ENCODE data around the gene NUP188. TPM values are rescaled to one million over a fixed set of nuclear protein-coding genes. Genes with fewer than 3 reads are reported as not detected.

Gene NUP188
- total RNA-seq, 1 experiment from 2014 or later, result 52.0 TPM

- peaks cover 18% of the 10 kb centered on the region for H3K36me3 ChIP-seq (ENCODE audit: low read depth, low read length)
- H3K4me3 ChIP-seq (ENCODE audit: low read length), result no peak overlapping the region
- no TSS peak for BruUV-seq (replicated peaks)
- no peak for ATAC-seq
- POLR2A ChIA-PET (ENCODE audit: unreplicated experiment), result no interaction called here
- H3F3A ChIP-seq (ENCODE audit: low read length, unreplicated experiment), result no peaks in the 10 kb centered on the region
- H3K9me3 ChIP-seq (ENCODE audit: low read length), result no peaks in the 10 kb centered on the region
- H3K9me2 ChIP-seq (replicated peaks; ENCODE audit: low read length), result no peaks in the 10 kb centered on the region
- DNase-seq, result no peak
- H3K27me3 ChIP-seq (ENCODE audit: low read length), result no peaks in the 10 kb centered on the region
- no peak overlapping the region for H3K9ac ChIP-seq (ENCODE audit: low read length)
- no peaks in the 10 kb centered on the region for H4K20me1 ChIP-seq (ENCODE audit: low read length)
- TF ChIP-seq EZH2 (IDR thresholded peaks at IDR 0.05; ENCODE audit: low read length, unreplicated experiment), result no peak
- no peak for TF ChIP-seq CTCF (conservative IDR thresholded peaks at IDR 0.05; ENCODE audit: low read depth, low read length)
- TF ChIP-seq EZH2phosphoT487 (IDR thresholded peaks at IDR 0.05; ENCODE audit: borderline replicate concordance, low read length), result no peak
- no peak overlapping the region for H3K27ac ChIP-seq (ENCODE audit: low read length)
- H3K79me2 ChIP-seq (ENCODE audit: low read length), result no peaks in the 10 kb centered on the region
- no peaks in the 10 kb centered on the region for H3K4me1 ChIP-seq (ENCODE audit: insufficient read depth, low read length)
- H3K4me2 ChIP-seq (ENCODE audit: low read length), result no peak overlapping the region
- intact Hi-C loops (cut with micrococcal nuclease), result no loop called here
- CTCF ChIA-PET, result no interaction called here
- no peak overlapping the region for H2AFZ ChIP-seq (ENCODE audit: low read length)
Measured at GRCh38 chr9:128998462-128998861, 51.0 kb downstream of the NUP188 start.

- no peak overlapping the region for H3K4me3 ChIP-seq (ENCODE audit: low read length)
- H3K36me3 ChIP-seq (ENCODE audit: low read depth, low read length), result peaks cover 8% of the 10 kb centered on the region; the same call in 1 of the 2 replicates
- no peaks in the 10 kb centered on the region for H3K27me3 ChIP-seq (ENCODE audit: low read length)
- H3K4me1 ChIP-seq (ENCODE audit: insufficient read depth, low read length), result no peaks in the 10 kb centered on the region
- intact Hi-C loops (cut with micrococcal nuclease), result no loop called here
- CTCF ChIA-PET, result no interaction called here
- H3K79me2 ChIP-seq (ENCODE audit: low read length), result no peaks in the 10 kb centered on the region
- H3K9me2 ChIP-seq (replicated peaks; ENCODE audit: low read length), result no peaks in the 10 kb centered on the region
- no TSS peak for BruUV-seq (replicated peaks)
- H3K9me3 ChIP-seq (ENCODE audit: low read length), result no peaks in the 10 kb centered on the region
- POLR2A ChIA-PET (ENCODE audit: unreplicated experiment), result no interaction called here
- H3K9ac ChIP-seq (ENCODE audit: low read length), result no peak overlapping the region
- H3F3A ChIP-seq (ENCODE audit: low read length, unreplicated experiment), result no peaks in the 10 kb centered on the region
- no peak for TF ChIP-seq EZH2 (IDR thresholded peaks at IDR 0.05; ENCODE audit: low read length, unreplicated experiment)
- no peak for TF ChIP-seq EZH2phosphoT487 (IDR thresholded peaks at IDR 0.05; ENCODE audit: borderline replicate concordance, low read length)
- TF ChIP-seq CTCF (conservative IDR thresholded peaks at IDR 0.05; ENCODE audit: low read depth, low read length), result no peak
- no peaks in the 10 kb centered on the region for H4K20me1 ChIP-seq (ENCODE audit: low read length)
- no peak overlapping the region for H3K27ac ChIP-seq (ENCODE audit: low read length)
- DNase-seq, result no peak
- no peak overlapping the region for H3K4me2 ChIP-seq (ENCODE audit: low read length)
- no peak for ATAC-seq
- no peak overlapping the region for H2AFZ ChIP-seq (ENCODE audit: low read length)
Measured at GRCh38 chr9:128999581-129000206, 52.2 kb downstream of the NUP188 start.

GRCh38 chr9:129001504-129002325, 54.2 kb downstream of the NUP188 start:
- CTCF ChIA-PET, result interaction anchor here (0.6 kb wide), 1 partner anchor 27 kb away, joined by 3 read pairs; no protein-coding TSS in a partner anchor
- intact Hi-C loops (cut with micrococcal nuclease), result no loop called here
- no peaks in the 10 kb centered on the region for H3K9me3 ChIP-seq (ENCODE audit: low read length)
- H3K27ac ChIP-seq (ENCODE audit: low read length), result no peak overlapping the region
- no peak overlapping the region for H2AFZ ChIP-seq (ENCODE audit: low read length)
- no peaks in the 10 kb centered on the region for H3K9me2 ChIP-seq (replicated peaks; ENCODE audit: low read length)
- no peak for TF ChIP-seq EZH2 (IDR thresholded peaks at IDR 0.05; ENCODE audit: low read length, unreplicated experiment)
- TF ChIP-seq CTCF (conservative IDR thresholded peaks at IDR 0.05; ENCODE audit: low read depth, low read length), result no peak
- TF ChIP-seq EZH2phosphoT487 (IDR thresholded peaks at IDR 0.05; ENCODE audit: borderline replicate concordance, low read length), result no peak
- no peak overlapping the region for H3K9ac ChIP-seq (ENCODE audit: low read length)
- no peaks in the 10 kb centered on the region for H3K4me1 ChIP-seq (ENCODE audit: insufficient read depth, low read length)
- ATAC-seq, result no peak
- POLR2A ChIA-PET (ENCODE audit: unreplicated experiment), result no interaction called here
- no peak overlapping the region for H3K4me3 ChIP-seq (ENCODE audit: low read length)
- no peaks in the 10 kb centered on the region for H3F3A ChIP-seq (ENCODE audit: low read length, unreplicated experiment)
- no peaks in the 10 kb centered on the region for H4K20me1 ChIP-seq (ENCODE audit: low read length)
- H3K36me3 ChIP-seq (ENCODE audit: low read depth, low read length), result peaks cover 19% of the 10 kb centered on the region; the same call in 1 of the 2 replicates
- BruUV-seq (replicated peaks), result no TSS peak
- no peak for DNase-seq
- no peaks in the 10 kb centered on the region for H3K27me3 ChIP-seq (ENCODE audit: low read length)
- no peak overlapping the region for H3K4me2 ChIP-seq (ENCODE audit: low read length)
- H3K79me2 ChIP-seq (ENCODE audit: low read length), result no peaks in the 10 kb centered on the region
